ENCODE measurements around the gene CLEC16A.

CLEC16A gene

DNA sequence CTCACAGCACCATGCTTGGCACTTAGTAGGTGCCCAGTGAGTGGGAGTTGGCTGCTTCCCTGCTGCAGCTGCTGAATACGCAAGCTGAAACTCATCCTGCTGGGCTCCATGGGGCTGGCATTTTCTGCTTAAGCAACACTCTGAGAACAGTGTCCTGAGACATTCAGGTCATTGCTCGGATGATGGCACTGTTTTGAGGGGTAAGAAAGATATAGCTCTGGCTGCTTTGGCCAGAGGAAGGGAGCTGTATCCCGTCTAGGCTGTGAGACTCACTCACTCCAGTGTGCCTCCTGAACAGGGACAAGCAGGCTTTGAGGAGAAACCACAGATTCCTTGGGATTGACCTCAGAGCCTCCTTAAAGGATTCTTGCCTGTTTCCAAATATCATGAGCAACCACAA is 120.5 kb downstream of the CLEC16A start:
- no peak for DNase-seq

DNA sequence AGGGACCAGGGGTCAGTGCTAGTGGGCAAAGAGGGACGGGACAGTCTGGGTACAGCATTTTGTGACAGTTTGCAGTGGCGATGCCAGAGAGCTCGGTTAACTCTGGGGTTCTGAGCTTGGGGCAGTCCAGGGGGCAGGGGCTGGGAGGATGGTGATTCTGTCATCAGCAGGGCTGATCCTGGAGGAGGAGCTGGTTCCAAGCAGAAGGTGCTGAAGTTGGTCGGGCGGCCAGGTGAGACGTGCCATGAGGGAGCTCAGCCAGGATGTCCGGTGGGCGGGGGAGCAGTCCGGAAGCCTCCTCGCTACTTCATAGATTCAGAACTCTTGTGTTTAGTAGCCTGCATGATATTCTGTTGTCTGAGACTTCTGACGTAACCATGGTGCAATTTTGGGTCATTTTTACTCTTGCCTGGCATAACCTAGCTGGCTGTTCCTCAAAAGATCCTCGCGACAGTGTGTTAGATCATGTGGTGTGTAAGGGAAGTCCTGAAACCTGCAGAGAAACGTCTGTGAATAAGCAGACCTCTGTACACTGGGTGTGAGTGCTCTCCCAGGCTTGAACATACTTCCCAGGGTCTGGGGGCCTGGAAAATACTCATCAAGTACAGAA is 122.0 kb downstream of the CLEC16A start:
- DNase-seq: no peak

DNA sequence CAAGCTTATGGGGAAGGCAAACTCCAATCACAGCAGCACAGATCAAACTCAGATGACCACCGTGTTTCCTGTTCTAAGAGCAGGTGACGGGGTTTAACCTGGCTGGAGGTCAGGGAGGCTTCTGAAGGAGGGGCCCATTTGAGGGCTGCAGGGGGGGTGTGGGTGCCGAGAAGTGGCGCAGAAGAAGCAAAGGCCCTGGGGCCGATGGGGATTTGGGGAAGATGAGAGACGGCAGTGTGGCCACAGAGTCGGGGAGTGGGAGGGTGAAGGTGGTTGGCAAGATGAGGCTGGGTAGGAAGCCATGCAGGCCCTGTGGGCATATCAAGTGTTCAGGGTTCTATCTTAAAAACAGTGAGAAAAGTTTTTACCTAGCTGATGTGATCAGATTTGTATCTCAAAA is 122.9 kb downstream of the CLEC16A start:
- DNase-seq: no peak

DNA sequence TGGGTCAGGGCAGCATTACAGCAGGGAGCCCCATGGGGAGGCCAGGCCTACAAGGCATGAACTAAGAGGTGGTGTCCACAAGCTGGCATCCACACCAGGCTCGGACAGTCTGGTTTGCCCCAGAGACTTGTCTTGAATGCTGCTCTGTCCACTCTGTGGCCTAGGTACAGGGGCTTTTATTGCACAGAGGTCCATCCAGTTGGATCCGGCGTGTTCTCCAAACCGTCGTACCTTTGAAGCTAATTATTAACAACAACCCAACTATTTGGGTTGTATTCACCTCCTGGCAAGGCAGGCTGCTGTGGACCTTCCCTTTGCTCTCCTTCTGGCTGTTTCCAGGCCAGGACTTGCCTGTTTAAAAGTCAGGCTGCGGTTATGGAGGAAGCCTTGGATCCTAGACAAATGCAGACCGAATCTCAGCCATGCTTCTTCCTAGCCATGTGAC is 123.4 kb downstream of the CLEC16A start:
- DNase-seq: no peak

DNA sequence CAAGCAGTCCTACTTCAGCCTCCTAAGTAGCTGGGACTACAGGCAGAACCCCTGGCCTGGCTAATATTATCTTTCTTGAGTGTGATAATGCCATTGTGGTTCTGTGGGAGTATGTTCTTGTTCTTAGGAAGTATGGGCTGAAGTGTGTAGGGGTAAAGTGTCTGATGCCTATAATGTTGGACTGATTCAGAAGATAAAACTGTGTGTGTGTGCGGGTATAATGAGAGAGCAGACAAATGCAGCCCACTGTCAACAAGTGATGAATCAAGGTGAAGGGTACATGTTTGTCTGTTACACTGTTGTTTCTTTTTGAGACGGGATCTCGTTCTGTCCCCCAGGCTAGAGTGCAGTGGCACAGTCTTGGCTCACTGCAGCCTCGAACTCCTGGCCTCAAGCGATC is 127.5 kb downstream of the CLEC16A start:
- DNase-seq: no peak

DNA sequence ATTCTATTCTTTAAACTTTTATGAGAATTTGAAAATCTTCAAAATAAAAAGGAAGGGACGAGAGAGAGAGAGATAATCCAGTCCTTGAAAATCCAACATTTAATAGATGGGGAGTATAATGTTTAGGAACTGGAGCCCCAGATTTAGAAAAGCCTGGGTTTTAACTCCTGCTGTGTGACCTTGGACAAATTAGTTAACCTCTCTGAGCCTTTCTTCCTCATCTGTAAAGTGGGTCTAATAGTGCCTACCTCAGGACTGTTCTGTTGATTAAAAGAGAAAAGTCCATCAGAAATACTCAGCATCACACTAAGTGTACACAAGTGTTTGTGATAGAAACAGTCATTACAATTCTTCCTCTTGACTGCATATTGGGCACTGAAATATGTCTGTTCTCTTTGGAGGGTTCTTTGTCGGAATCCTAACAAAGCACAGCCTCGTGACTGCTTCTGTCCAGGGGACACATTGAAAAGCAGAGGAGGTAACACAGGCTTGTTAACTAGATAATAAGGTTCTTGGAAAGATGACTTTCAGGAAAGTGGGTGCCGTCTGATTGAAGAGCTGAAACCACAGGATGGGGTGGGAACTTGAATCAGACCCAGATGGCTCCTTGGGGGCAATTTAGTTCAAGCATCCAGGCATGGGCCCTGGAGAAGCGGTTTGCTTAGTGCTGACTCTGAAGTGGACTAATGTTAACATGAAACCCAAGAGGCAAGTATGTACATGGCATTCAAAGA is 128.2 kb downstream of the CLEC16A start:
- DNase-seq: no peak

DNA sequence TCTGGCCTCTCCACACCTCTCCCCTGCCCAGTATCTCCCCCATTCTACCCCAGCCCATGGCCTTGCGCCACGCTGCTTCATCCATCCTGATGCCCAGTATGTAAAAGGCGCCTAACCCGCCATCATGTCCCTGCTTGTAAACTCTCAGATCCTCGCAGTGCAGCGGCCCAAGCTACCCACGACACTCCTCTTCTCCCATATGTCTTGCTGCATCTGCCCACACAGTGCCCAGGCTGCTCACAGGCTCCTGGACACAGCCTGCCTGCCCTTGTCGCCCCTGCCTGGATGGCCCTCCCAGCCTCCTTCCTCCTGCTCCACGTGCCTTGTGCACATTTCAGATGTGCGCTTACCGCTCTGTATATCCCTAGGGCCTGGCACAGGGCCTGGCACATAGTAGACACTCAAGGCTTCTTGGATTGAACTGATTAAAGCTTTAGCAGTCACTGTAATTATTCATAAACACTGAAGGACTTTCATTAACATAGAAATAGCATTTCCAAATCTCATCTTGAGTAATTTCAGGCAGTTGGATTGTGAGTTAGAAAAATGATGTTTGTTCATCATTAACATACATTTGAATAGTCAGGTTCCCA is 129.1 kb downstream of the CLEC16A start:
- DNase-seq: no peak

DNA sequence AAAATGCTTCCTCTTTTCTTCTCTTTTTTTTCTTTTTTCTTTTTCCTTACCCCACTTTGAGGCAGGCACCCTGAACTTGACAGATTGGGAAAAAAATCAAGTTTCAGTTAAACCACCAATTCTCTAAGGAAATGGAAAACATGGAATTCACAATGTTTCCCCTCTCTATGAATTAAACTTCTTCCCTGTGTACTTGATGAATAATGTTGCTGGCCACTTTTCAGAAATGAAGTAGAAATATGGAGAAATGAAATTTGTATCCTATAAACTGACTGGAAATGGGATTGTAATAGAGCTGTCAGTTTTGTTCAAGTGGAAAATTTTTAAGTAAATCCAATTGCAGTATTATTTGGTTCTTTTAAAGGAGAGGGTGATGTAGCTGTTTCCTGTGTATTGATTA is 129.8 kb downstream of the CLEC16A start:
- DNase-seq: no peak

DNA sequence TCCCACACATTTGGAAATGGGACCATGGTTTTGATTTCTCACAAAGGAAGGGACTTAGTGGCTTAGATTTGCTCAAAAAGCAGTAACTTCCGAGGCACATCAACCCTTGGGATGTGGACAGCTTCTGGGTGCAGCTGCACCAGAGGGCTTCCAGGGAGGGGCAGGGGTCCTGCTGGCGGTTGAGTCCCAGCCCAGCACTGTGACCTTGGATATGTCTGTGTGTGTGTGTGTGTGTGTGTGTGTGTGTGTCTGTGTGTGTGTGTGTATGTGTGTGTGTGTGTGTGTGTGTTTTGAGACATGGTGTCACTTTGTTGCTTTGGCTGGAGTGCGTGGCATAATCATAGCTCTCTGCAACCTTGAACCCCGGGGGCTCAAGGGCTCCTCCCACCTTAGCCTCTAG is 130.8 kb downstream of the CLEC16A start:
- no peak for DNase-seq

DNA sequence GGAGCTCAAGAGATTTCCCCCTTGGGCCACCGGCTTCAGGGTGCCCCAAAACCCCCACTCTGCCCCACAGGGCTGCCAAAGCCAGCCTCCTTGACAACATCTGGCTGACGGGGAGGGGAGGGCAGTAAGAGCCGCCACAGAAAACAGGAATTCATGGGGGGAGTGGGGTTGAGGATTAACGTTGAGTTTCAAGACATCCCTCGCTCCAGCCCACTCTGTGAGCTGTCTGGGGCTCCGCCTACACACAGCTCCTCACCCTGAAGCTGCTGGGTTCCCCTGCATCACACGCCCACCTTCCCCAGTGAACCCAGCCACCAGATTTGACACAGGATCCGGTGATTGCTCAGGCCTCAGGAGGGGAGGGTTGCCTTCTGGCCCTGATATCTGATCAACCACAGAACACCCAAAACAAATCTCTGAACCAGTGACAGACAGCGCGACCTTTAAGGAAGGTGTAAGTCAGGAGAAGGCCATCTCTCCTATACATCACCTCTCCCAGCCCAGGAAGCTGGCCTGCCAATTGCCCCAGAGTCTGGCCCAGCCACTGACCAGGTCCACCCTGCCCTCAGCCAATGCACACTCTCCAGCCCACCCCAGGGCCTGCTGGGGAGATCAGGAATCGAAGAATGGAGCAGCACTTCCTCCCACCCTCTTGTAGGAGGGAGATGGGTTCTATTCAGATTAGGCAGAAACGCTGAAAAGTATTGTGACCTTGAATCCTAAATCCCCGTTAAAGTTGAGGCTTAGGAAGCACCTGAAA is 132.1 kb downstream of the CLEC16A start:
- peak; percentile 59 for DNase-seq

DNA sequence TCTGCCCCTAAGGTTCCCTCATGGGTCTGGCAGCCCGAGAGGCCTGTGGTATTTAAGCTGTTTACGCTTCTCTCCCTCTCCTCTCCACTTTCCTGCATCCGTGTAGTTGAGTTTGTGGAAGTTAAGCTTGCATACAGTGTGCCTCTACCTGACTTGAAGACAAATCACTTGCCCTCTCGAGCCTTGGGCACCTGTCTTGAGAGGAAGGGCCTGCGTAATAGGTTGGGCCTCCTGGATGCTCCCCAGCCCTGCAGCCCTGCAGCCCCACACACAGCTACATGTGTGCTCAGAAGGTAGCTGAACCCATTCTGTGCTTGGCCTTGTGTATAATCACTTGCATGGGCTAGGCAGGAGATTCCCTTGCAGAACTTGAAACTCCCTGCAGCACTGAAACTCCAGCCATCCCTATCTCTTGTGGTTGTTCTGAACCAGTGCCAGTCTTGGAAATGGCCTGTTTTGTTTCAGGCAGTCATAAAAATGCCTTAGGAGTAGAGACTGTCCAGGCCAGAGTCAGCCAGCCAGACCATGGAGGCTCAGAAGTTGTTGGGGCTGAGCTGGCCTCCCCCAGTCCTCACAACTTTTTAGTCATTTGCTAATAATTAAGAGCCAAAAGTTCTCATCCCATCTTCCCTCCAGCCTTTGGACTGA is 134.6 kb downstream of the CLEC16A start:
- no peak for DNase-seq

DNA sequence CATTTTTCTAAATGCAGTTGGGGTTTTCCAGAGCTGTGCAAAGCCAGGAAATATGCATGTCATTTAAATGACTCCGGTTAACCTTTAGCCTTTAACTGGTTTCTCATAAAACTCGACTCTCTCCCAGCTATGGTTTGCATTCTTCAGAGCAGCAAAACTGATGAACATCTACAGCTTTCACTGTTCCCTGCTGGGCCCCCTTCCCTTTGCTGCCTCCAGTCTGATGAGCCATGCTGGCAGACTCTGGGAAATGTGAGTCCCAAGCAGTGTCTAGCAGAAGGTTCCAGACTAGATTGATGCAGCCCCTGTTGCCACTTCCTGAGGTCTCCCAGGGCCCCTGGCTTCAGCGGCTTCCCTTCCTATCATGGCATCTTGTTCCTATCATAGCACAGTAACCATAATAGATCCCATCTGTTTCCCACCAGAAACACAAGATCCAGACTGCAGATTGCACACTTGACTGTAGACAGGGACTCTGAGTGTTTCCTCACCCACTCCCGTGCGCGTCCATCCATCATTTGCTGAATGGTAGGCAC is 135.4 kb downstream of the CLEC16A start:
- no peak for DNase-seq

DNA sequence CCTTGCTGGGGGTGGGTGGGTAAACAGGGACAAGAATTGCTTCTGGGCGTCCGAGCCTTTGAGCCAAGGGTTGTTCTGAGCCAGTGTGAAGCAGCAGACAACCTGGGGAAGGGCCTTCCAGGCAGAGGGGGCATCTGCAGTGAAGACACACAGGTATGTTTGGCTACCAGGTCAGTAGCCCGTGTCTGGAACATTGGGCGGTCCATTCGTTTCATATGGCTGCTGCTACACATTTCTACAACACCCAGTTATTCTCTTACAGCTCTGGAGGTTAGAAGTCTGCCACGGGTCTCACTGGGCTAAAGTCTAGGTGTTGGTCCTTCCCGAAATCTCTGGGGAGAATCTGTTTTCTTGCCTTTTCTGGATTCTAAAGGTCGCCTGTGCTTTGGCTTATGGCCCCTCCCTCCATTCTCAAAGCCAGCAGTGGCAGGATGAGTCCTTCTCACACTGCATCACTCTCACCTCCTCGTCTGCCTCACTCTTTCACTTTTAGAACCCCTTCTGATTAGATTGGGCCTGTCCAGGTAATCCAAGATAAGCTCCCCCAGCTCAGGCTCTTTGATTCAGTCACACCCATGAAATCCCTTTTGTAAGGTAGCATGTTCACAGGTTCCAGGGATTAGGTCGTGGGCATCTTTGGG is 136.1 kb downstream of the CLEC16A start:
- no peak for DNase-seq

DNA sequence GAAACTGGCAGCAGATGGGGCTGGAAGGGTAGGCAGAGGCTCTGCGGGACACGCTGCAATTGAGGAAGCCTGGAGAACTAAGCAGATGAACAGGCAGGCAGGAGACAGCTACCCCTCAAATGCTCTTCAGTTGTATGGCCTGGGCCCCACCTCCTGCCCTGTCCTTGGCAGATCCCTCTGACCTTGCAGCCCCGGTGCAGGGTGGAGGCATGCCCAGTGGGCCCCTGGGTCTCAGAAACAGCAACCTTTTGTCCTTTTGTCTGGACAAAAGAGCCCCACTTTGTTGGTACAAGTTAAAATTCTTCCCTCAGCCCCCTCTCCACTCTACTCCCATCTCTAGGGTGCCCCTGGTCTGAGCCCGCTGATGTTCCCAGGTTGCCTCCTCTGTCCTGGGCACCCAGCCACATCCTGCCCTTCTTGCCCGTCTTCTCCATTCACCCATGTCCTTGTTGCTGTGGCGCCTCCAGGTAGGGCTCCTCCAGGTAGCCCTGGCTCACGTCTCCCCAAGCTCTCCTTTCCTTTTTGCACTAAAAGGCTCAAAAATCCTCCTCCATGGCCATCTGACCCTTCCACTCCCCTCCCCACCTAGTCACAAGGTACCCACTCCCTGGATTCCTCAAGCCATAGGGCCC is 136.8 kb downstream of the CLEC16A start:
- no peak for DNase-seq

DNA sequence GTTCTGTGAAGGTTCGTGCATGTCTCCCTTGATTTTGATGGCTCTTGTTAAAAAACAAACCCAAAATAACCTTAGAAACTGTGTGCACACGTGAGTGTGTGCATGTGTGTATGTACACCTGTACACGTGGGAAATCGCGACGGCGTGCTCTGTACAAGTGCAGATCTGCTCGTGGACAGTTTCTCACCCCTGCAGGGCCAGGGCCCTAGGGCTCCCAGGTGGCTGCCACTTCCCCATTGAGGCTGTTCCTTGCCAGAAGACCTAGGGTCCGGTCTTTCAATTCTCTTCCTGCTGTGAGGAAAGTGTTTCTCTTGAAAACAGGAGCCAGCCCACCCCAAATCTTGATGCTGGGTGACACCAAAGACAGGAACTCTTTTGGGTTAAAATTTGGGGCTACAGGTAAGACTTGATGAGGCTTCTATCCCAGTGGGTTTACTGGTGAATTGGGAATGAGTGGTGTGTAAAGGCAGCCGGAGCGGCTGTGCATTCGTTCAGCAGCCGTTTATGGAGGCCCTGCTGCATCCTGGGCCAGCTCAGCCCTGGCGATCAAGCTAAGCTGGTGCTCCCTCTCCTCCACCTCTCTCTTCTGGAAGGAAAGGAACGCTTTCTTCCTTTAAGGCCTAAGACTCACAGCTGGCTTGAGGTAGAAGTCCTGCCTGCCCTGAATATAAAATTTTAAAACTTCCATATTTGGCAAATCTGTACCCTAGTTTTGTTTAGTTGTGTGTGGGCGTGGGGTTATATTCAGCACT is 137.9 kb downstream of the CLEC16A start:
- DNase-seq: no peak

DNA sequence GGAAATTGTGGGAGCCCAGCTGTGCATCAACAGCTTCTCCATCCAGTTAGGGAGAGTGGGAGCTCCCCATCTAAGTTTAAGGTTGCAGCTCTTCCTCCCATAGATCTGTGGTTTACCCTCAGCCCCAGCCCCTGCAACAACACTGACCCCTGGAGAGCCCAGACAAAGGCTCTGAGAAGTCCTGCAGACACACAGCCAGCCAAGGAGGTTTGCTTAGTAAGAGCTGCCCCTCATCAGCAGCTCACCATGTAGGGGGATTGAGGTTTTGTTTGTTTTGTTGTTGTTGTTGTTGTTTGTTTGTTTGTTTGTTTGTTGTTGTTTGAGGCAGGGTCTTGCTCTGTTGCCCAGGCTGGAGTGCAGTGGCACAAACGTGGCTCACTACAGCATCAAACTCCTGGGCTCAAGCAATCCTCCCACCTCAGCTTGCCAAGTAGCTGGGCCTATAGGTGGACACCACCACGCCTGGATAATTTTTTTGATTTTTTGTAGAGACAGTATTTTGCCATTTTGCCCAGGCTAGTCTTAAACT is 138.6 kb downstream of the CLEC16A start:
- no peak for DNase-seq

DNA sequence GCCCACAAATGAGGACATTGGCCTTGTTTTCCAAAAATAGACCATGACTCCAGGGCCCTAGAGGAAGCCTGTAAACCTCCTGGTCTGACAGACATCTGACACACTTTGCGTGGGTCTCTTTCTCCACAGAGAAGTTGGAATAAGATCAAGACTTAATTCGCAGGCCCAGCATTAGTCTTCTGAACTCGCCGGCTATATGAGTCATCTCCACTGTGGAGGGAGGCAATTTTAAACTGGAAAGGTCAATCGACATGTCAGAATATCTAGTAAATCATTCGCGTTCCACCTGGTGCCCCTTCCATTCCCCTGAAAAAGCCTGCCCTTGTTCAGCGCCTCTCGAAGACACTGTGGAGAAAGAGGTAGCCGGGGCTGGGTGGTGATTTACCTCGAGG is 140.1 kb downstream of the CLEC16A start:
- no peak for DNase-seq

DNA sequence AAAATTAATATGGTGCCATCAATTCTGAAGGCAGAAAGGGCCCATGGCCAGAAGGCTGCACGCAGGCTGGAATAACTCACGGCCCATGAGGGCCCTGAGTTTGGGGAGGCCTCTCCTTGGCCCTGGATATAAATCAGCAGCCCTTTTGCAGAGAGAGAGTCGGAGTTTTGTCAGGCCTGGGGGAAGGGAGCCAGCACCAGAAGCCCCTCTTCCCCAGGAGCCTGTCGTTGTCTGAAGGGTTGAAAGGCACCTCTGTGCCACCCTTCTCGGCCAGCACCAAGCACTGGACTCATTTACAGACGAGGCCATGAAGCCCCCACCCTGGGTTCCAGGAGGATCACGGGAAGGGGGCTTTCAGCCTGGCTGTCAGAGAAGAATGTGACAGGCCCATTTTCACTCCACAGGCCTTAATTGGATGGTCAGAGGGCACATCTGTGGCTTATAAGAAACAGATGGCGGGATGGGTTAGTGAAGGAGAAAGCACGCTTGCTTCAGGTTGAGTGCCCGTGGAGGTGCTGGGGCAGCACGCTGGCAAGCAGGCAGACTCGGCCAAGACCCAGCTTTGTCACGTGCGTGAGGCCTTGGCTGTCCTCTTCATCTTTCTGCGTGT is 140.6 kb downstream of the CLEC16A start:
- DNase-seq: no peak

DNA sequence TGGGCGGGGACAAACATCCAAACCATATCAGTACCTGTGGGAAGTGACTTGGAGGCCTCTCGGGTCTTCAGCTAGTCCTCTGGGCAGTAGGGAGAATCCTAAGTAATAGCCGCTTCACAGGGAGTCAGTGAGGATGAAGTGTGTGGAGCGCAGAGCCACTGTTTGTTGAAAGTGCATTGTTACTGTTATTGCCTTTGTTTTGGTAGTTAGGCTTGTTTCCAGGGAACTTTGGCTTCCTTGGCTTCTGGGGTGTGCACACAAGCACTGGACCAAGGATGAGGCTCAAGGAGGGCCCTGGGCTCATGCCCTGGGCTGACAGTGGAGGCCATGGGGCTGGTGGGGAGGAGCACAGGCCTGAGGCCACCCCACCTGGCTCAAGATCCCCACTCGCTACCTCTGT is 141.6 kb downstream of the CLEC16A start:
- DNase-seq: no peak

DNA sequence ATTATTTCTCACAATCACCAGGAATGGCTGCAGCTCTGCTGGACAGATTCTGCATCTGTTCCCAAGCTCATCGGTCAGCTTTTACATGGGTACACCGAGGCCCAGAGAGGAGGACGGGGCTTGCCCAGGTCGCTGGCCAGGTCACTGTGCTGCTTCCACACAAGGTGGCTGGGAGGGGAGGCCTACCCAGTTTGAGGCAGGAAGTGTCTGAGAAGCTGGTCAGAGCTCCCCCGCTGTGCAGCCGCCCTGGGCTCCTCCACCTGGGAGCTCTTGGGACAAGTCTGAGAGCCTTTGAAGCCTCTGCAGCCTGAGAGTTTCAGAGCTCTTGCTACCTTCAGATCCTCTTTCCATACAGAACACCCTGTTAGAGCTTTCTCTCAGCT is 143.3 kb downstream of the CLEC16A start:
- no peak for DNase-seq
